Vagina (tissue), 2 donors: Measurements from ENCODE around the gene ATIC.

Experiments used
- CTCF ChIP-seq, 3 experiments: fragments of 450-650 bp in 2 of 3; fragments of 200-600 bp in 1 of 3; sonication (generic) in 1 of 3; IDR thresholded peaks; one replicate each; pipeline ENCODE4 v1.5.1; 2017 to 2019; ENCODE audit warnings: antibody characterized with exemption in 3 of 3, mild to moderate bottlenecking in 2 of 3, moderate library complexity in 2 of 3
- POLR2A ChIP-seq, 2 donors: fragments of 450-650 bp; IDR thresholded peaks; one replicate each; pipeline ENCODE4 v1.6.1; 2017; ENCODE audit warnings: antibody characterized with exemption in 2 of 2, mild to moderate bottlenecking in 2 of 2, moderate library complexity in 2 of 2
- POLR2AphosphoS5 ChIP-seq, 2 donors: sonication (generic); formaldehyde crosslinking; IDR thresholded peaks; one replicate each; pipeline ENCODE4 v1.9.0; 2017; ENCODE audit warnings: antibody characterized with exemption in 2 of 2, mild to moderate bottlenecking in 2 of 2, low read depth in 1 of 2; ENCODE audit not compliant: insufficient read depth in 1 of 2

- no peak for TF ChIP-seq POLR2A (IDR thresholded peaks at IDR 0.05)
- no peak for TF ChIP-seq CTCF (IDR thresholded peaks at IDR 0.05)
- no peak for TF ChIP-seq POLR2AphosphoS5 (IDR thresholded peaks at IDR 0.05; ENCODE audit: insufficient read depth in 1 of 2, low read depth in 1 of 2)
Observed at GRCh38 chr2:215314896-215315295, 3.0 kb downstream of the ATIC start.
